Stromal cell of bone marrow (primary cell): ENCODE results near the gene SLIT3.

ENCODE experiments used
- DNase-seq: peaks from one replicate; pipeline ENCODE4 v3.0.0-alpha.2; 2012; ENCODE audit warnings: low read depth

Gene SLIT3

DNA sequence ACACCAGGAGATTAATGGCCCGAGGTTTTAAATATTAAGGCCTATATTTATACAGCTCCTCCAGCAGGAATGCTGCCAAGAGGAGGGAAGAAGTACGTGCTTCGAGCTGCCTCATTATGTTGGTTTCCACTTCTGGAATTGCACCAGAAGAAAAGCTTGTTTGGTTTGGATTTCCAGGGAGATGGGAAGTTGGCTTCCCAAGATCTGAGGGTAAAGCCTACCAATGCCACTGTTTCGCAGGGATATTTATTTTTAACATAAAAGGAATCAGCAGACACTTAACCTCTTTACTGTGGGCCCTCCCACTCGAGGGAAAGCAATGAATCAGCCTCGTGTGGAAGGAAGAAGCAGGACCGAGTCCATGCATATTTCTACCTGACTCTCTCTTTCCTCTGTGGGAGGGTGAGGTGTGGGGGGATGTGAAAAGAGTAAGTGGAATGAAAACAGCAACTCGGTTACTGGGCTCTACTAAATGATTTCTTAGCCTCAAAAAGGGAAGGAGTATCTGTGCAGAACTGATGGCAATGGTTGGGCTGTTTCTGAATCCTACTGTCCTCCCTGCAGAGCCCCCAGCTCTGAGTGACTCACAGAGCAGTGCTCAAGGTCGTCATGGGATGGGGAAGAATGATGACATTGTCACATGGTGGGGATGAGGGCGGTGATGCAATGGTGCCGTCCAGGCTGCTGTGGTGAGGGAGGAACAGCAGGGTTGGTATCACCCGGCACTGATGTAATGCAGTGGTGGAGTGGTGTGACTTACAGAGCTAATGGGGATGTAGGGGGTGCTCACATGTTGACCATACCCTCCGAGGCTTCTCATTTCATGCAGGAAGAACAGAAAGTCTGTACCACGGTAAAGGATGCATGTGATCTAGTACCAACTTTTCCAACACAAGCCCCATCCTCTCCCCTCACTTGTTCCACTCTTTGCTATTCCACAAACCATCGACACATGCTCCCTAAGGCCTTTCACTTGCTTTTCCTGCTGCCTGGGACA lies 506.8 kb downstream of the SLIT3 start:
- peak; percentile 92 for DNase-seq

DNA sequence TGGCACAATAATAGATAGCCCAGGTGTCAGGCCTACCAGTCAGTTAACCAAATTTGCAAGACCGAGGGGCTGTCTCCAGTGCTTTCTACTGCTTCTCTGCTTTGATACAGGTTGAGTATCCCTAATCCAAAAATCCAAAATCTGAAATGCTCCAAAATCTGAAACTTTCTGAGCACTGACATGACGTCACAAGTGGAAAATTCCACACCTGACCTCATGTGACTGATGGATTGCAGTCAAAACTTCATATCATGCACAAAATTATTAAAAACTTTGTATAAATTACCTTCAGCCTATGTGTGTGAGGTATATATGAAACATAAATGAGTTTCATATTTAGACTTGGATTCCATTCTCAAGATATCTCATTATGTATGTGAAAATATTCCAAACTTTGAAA lies 508.3 kb downstream of the SLIT3 start:
- DNase-seq, result no peak

DNA sequence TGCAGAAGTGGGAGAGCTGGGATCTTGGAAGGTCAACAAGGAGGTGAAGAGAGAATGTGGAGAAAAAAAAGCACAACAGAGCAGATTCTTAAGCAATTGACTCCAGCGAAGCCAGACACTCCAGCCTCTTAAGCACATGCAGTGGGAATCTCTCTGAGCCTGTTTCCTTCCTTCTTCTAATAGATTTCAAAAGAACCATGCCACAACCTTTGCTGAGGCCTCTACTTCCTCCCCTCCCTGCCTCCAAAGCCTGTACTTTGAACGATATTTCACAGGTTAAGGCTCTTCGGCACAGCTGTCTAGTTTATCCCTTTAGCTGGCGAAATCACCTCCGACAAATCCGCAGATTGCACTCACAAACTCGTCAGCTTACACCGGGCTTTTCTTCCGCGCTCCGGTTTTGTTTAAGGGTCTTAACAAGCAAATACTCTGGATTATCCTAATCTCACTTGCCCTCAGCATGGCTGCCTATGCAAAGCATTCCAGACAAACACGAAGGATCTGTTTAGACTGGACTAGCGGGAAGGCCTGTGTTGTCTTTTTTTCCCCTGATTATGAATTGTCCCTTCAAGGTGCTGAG lies 510.2 kb downstream of the SLIT3 start:
- no peak for DNase-seq

DNA sequence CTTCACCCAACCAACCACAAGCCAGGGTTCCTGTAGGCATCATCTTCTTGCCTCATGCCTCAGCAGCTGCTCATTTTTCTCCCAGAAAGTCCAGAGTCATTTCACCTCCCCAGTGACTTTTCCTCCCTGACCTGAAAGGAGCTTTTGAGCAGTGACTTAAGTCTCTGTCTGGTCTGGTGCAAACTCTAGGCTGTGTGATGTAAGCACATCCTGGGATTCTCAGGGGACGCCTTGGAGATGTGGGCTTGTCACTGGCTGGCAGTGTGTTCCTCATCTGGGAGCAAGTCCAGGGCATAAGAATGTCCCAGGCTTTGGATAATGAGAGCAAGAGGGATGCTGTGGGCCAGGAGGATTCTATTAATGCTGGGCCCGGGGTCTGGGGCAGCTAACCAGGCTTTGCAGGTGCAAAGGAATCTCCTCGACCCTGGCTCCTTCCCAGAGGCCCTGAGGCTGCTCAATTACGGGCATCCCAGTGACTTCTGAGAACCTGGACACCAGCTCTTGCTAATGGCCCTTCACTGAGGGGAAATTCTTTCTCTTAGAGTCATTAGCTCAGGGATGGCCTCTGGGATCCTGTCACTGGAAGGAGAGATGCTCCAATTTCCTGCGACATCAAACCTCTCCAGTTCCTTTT lies 510.8 kb downstream of the SLIT3 start:
- DNase-seq, result no peak

DNA sequence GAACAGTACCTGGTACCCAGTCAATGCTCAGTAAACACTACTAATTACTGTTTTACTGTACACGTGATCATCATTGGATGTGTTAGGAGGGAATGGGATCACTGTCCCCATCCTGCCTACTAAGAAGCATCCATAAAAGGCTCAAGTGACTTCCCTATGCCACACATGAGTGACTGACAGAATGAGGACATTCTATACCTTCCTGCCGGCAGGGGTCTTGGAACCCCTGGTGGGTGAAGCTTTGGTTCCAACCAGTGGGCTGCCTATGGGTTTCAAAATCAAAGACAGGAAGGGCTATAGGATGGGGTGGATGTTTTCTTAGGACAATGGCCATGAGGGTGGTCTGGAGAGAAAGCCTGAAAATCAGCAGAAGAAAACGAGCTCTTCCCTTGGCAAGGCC lies 512.2 kb downstream of the SLIT3 start:
- no peak for DNase-seq

DNA sequence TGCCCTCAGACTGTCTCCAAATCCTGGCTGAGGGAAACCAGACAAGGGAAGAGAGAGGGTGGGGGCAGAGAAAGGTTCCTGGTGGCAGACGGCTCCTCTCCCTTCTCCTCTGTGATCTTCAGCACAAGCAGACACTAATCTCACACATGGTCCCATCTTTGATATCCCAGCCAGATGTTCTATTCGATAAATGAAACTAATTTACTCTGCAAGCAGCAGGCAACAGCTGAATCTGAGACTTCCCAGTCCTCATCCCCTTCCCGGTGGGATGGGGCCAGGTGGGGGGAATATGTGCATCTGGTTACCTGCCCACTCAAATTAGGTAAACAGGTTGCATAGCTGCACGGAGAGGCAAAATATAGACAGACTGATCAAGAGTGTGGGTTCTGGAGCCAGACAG lies 512.8 kb downstream of the SLIT3 start:
- no peak for DNase-seq

DNA sequence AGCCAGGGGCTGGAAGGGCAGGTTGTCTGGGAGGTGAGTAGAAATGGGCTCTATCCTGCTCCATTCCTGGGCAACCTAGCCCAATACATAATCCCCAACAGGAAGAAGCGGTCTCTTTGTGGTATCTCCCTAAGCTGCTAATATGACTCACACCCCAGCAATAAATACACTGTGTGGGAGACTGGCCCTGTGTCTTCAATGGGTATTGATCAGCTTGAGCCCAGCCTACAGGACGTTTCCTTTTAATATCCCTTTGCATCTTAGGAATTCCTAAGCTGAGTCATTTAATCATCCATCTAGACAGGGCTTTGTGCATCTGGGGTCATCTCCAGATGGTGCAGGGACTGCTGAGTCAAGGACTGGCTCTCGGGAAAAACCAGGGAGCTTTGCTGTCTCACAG lies 514.8 kb downstream of the SLIT3 start:
- no peak for DNase-seq

DNA sequence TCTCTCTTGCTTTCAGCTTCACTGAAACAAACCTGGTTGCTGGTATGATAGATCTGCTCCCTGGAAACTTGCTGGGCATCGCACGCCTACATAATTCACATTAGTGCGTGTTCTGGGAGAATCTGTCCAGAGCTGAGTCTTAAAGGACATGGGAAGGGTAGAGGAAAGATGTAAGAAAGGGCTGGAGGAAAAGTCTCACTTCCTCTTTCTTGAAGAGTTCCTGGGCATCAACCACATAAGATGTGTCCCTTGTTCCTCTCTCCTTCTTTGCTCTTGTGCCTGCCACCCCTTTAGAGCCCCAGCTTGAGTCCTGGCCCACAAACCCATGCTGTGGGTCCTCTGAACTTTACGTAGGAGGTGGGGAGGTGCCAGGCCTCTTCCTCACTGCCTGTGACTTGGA lies 516.5 kb downstream of the SLIT3 start:
- DNase-seq, result no peak

DNA sequence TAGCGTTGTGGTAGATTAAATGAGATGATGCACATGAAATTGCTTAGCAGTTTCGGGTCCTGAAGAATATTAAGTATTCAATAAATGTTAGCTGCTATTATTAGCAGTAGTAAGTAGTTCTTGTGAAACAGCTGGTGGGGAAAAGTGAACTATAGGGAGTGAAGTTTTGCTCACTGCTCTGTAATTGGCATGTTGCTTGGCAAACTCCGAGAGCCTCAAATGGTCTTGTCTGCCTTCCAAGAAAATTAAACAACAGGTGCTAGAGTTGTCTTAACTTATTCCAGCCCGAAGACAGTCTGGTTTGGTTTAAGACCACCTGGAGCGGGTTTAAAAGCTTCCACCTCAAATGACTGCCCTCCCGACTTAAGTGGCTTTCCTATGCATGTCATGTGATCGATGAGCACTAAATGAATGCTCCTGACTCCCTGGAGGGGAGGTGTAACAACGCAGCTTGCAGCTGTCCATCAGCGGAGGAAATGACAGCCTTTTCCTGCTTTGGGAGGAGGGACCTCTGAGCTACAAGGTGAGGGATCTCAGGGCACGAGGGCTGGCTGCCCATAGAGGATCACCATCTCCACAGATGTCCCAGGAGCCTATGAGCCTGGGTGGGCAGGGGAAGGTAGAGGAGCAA lies 518.9 kb downstream of the SLIT3 start:
- DNase-seq, result no peak

DNA sequence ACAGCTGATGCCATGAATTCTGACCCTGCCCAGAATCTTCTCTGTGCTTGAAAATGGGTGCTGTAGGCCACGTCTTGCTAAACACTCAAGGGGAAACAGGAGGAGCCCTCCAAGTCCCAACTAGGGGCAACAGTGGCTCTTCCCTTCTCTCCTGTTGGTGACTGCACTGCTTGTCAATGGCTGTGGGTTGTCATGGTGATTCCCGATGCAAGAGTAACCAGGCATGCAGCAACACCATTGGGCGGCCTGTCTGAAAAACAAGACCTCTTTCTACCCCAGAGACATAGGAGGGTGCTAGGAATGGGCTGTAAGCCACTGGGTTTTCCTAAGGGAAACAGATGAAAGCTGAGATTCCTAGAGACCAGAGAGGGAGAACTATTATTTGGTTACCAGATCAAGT lies 520.1 kb downstream of the SLIT3 start:
- no peak for DNase-seq

DNA sequence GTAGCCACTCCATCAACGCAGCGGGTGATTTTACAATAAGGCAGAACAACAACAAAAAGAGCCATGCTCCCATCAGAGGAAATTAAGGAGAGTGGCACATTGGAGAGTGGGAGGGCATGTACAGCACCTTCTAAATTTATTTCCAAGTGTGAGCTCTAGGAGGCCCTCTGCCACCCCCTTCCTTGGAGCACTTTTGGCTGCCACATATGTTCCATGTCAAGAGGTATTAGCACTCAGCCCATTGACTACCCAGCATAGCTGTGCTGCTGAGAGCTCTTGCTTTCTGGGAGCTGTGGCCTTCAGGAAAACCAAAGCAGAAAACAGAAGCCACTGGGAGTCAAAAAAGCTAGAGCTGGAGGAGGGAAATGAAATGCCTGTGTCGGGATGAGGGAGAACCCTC lies 521.6 kb downstream of the SLIT3 start:
- no peak for DNase-seq

DNA sequence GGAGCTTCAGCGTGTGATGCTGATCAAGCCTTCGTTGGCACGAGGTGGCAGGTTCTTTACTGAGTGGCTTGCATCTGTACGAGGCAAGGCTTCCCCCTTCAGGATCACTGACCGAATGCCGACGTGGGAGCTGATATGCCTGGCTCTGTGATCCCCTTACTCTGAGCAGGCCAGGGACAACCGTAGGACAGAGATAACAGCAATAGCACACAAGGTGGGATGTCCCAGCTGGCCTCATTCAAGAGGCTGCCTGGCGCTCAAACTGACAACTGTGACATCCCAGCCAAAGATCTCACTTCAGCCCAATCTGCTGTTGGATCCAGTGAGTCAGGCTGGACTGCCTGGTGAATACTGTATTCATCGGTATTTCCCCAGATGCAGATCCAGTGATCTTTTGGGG lies 522.4 kb downstream of the SLIT3 start:
- no peak for DNase-seq

DNA sequence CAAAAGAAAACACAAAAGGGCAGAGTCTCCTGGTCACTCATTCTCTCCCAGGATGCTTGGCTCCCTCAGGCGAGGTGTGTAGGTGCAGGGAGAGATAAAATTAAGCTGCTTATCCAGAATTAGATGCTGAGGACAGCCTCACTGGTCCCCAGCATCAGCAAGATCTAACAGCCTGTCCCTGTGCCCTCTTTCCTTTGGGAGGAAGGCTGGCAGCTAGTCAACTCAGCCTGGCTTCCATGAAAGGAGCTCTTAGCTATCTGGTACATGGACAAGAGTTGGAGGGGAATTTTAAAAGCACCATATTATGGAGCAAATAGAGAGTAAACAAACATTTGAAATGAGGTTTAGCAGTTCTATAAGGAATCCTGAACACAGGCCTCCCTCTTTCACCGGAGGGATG lies 523.3 kb downstream of the SLIT3 start:
- DNase-seq, result no peak

DNA sequence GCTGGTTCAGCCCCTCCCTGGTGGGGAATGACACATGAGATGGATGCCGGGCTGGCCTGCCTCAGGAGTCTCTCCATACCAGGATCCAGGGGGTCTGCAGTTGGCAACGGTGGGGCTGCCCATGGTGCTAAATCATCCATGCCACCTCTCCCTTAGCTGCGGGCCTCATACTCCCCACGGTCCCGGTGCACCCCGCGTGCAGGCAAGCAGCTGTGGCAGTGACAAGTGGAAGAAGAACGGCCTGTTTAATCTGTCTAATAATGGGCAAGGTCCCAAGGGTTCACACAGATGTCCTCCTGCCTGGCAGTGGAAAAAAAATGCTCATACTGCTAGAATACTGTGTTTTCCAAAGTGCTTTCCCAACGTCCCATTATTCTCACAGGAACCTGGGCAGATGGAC lies 524.9 kb downstream of the SLIT3 start:
- DNase-seq, result no peak

DNA sequence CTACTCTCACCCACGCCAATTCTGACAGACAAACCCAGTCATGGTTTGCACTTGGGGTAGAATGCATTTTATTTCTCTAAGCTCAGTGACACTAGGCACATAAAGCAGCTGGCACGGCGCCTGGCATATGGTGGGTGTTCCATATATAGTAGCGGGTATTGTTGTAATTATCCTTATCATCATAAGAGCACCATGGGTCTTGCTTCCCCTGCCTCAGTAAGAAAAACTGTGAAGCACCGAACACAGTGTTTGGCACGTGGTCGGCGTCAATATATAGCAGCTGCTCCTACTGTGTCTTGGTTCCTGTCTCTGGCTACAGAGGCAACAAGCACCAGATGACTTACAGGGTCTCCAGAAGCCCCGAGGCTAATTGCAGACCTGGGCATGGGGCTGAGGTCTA lies 527.7 kb downstream of the SLIT3 start:
- no peak for DNase-seq

DNA sequence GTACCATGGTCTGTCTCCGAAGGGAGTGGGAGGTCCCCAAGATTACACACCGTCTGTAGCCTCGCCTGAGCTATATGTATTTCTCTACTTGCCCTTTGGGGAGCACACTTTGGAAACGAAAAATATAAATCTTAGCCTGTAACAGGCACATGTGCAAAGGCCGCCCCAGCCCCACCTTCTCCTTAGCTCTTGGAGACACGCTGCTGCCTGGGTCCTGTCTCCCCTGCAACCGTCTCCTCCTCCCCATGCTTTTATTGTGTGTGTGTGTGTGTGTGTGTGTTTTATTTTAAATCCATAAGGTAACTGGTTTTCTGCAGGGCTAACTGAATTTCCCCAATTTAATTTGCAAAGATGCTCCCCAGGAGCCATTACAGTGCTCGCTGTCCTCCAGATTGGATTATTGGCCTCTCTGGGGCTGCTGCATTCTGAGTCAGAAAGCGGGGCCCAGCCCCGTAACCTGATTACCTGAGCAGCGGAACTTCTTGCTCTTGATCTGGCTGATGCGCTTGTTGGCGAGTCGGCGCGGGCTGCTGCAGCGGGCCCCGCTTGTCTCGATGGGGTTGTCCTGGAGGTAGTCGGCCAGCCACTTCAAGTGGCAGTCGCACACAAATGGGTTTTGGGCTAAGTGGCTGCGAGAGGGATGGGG lies 528.5 kb downstream of the SLIT3 start:
- no peak for DNase-seq

DNA sequence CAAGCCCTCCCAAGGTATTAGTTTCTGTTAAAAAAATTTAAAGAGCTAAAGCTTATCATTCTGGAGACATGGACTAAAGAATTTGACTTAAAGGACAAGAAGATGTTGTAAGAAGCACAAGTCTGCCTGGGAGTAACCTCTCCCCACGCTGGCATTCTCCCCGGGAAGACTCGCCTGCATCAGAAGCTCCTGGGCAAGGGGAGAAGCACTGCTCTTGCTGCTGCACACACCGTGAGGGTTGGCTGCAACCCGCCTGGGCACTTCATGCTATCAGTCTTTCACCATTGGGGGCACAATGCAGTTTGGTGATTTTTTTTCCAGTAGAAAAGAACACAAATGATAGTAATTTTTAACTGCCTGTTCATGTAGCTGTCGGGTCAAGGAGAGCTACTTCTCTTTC lies 529.3 kb downstream of the SLIT3 start:
- DNase-seq, result no peak

DNA sequence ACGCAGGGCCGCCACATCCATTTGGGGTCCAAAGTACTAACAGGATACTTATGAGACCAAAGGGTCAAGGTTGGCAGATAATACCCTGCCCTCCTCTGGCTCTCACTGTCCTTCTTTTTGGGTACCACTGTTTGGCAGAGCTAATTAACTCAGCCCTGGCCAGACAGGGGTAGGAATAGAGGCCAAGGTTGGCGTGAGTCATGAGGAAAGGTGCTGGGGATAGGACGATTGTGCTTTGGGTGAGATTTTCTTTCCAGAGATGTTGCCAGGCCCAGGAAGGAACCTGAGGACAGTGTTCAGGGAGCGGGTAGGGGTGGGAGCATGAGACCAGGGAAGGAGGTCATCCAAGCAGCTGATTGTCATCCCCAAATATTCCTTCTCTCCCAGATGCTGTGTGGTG lies 529.9 kb downstream of the SLIT3 start:
- no peak for DNase-seq

DNA sequence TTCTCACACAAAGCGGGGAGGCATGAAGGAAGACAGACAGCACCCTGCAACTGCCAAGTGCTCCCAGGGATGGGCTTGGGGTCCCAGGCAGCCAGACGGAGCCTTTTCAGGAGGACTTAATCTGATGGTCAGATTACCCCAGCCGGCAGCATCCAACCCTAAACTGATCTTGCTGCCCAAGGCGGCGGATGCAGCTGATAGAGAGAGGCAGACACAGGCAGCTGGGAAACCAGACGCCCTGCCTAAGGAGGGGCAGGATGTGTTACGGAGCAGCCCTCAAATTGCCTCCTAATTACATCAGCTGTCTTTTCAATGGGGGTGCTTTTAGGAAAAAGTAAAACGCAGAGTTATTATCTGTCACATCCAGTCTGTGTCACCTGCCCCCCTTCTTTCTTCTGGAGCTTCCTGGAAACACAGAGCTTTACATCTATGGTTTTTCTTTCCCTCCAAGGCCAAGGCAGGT lies 530.9 kb downstream of the SLIT3 start:
- DNase-seq, result no peak

DNA sequence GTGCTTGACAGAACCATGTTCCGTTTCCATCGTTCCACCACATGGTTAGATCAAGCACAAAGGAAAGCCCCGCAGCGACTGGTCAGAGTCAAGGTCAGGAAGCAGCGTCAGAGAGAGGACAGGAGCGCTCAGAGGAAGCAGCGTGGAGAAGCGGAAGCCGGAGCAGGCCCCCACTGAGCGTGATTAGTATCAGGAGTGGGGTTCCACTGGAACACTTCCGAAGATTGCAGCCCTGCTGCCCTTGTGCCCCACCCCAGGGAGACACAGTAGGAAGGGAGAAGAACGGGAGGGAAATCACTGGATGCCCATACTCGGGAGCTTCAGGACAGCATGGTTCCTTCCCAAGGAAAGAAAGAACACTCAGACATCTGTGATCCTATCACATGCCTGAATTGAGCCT lies 532.8 kb downstream of the SLIT3 start:
- no peak for DNase-seq

DNA sequence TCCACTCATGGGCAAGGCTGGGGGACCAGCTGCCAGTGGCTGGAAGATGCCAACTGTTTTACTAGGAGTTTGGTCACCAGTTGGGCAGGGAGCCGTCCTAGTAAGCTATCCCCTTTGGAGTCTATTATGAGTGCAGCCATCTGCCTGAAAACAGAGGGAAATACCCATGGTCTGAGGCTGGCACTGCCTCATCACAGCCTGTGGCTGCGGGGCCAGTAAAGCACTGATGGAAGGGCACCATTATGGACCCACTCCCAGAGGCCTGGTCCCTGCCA lies 534.6 kb downstream of the SLIT3 start:
- DNase-seq, result no peak
